ENCODE measurements around the gene SLC27A3.

The SLC27A3 gene, protein sequence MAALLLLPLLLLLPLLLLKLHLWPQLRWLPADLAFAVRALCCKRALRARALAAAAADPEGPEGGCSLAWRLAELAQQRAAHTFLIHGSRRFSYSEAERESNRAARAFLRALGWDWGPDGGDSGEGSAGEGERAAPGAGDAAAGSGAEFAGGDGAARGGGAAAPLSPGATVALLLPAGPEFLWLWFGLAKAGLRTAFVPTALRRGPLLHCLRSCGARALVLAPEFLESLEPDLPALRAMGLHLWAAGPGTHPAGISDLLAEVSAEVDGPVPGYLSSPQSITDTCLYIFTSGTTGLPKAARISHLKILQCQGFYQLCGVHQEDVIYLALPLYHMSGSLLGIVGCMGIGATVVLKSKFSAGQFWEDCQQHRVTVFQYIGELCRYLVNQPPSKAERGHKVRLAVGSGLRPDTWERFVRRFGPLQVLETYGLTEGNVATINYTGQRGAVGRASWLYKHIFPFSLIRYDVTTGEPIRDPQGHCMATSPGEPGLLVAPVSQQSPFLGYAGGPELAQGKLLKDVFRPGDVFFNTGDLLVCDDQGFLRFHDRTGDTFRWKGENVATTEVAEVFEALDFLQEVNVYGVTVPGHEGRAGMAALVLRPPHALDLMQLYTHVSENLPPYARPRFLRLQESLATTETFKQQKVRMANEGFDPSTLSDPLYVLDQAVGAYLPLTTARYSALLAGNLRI

GRCh38 chr1:153774780-153775457 lies at the start of gene SLC27A3:
Gene SLC27A3 (plus strand): TSS chr1:153775407. CDS start chr1:153775498, 91 bp downstream.
- DNase-seq: peak in 1 of 2 donors; percentile 47

DNA sequence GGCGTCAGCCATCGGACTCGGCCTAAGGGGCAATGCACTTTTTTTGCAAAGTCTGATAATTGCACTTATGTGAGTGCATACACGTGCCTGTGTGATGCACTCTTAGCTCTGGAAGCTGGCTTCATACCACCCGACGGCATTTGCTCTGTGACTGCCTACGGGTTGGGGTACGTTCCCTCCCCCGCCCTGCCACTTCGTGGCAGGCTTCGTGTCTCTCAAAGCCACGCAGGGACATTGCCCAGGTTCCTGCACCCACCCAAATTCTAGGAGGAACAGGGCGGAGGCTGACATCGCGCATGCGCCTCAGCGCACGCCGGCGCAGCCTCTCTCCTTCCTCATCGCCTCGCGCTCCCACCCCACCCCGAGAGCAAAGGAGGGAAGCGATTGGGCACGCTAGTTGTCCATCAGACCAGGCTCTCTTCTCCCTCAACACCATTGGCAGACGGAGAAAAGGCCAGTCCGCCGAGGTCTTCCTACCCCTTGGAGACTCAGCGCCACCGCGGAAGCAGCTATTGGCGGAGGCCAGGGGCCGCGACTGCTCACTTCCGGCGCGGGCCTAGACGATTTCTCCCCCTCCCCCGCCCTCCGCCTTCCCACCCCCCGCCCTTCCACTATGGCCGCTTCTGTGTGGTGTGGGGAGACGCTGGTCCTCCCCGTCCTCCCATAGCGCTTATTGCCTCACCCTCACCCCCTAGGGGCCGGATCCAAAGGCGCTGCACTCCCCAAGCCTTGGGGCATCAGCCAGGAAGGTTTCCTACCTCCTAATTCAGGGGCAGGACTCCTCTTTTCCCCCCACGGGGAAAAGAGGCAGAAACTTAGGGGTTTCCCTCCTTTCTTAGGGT lies 47.5 kb upstream of the SLC27A3 start, which contains the start of gene INTS3:
TSS of gene INTS3 (plus strand) at position 588 of the 842 bp plus-strand sequence. CDS start 585 bp downstream, outside the sequence.
- peak; percentile 98 to 99 for DNase-seq

DNA sequence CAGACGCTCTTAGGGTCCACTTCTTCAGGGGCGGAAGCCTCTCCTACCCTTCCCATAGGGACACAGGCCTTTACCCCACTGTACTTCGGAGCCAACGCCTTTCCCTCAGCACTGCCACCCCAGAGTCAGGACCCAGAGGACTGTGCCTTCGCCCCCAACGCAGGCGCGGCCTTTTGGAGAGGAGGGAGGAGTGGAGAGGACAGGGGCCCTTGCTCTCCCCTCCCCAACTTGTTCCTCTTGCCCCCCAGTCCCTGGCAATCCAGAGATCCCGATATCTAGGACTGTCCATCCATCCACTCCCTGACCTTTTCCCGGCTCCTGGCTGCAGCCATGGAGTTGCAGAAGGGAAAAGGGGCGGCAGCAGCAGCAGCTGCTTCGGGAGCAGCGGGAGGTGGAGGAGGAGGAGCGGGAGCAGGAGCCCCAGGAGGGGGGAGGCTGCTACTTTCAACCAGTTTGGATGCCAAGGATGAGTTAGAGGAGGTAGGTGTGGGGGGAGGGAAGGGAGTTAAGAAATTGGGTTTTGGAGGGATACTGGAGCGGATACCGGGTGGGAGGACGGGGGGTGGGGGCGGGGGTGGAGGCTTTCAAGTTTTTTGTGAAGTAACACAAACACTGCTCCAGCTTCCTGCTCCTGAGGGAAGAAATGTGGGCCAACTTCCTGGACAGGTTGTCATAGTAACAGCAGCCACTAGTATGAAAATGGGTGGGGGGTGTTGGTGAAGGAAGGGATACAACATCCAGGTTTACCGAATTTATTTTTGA lies 46.7 kb upstream of the SLC27A3 start:
- DNase-seq: peak; percentile 43 to 55

DNA sequence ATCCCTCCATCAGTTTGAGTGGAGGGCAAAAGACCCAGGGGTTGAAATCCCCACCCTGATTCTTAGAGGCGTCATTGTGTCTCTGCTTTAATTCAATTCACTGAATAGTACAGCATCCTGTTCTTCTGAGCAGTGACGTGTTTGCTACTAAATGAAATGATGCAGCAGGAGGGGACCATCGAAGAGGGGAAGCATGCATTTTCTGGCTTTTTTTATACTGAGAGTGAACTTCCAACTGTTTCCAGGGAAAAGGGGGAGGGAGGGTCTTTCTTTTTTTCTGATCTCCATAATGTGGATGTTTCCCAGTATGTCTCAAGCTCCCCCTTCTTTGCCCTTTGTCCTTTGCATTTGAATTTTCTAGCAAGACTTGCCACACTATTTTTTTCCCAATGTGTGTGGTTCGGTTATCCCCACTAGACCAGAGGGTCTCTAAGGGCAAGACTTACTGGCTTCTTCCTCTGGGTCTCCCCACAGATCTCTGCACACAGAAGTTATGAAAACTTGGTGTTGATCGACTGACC lies 44.7 kb upstream of the SLC27A3 start:
- no peak for DNase-seq

DNA sequence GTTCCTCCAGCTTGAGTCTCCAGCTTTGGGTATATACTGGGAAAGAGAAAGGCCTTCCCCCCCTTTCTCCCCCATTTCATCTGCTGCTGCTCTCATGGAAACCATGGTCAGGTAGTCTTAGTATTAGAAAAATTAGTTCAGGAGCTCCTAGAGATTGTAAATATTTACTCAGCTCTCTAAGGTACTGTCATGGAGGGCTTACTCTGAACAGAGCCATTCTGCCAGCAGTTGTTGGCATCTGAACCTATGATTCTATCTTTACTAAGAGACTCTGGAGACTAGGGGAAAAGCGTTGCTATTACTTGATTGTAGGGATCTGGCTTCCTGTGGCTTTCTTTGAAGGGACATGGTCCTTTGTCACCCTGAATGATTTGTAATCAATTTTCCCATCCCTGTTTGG lies 41.2 kb upstream of the SLC27A3 start:
- DNase-seq: no peak

DNA sequence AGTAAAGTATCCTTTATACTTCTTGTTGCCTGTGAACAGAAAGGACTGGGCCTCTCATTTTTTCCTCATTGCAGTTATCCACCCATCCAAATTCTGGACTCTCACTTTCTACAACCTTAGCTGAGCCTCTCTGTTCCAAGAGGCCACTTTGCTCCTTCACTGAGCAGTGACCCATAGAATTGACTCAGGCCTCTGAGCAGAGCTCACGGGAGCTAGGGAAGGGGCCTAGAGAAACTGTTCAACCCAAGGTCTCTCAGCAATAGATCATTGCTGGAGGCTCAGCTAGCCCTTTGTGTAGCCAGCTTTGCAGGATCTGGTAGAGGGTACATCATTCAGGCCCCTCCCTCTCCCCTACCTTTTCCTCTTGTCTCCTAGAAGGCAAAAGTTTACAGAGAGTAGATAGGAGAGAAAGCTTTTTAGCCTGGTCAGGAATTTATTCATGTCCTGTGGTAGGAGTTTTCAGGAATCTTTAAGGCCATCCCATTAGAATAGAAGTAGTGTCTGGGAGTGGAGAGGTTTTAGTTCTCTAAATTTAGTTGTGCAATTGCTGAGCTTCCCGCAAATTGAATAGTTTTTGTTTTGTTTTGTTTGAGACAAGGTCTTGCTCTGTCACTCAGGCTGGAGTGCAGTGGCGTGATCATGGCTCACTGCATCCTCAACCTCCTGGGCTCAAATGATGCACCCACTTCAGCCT lies 40.7 kb upstream of the SLC27A3 start:
- DNase-seq: no peak

GRCh38 chr1:153735090-153735420 lies 40.2 kb upstream of the SLC27A3 start:
- DNase-seq: no peak

DNA sequence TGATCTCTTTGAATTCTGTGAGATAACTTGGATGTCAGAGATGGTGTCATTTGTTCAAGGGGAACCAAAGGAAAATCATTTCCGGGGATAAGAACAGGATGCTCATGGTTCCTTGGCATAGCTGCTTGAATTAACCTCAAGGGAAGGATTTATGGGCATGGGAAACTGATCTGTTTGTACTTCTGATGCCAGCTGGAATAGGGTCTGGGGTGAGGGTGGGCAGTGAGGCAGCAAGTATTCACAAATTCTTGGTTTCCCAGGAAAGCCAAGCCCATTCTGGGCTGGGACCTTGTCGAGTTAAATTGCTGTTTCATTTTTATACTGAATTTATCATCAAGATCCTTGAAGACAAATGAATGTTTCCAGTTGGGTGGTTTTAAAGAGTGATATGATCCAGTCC lies 33.2 kb upstream of the SLC27A3 start:
- DNase-seq: no peak

GRCh38 chr1:153742411-153743142 lies 32.6 kb upstream of the SLC27A3 start:
- no peak for DNase-seq

- no peak for DNase-seq
Observed at GRCh38 chr1:153745417-153745816, 29.8 kb upstream of the SLC27A3 start.

DNA sequence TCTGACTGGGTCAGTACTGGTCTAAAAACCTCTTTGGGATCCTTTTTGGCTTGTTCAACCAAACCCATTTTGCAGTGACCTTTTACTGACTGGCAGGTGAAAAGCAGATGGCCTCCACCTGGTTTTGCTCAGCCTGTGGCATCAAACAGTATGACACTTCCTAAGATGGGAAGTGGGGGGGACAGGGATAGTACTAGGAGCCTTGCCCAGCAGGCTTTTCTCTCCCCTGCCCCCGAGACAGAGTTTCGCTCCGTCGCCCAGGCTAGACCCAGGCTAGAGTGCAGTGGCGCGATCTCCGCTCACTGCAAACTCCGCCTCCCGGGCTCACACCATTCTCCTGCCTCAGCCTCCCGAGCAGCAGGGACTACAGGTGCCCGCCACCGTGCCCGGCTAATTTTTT lies 29.0 kb upstream of the SLC27A3 start:
- DNase-seq: no peak

GRCh38 chr1:153748903-153749302 lies 26.3 kb upstream of the SLC27A3 start:
- no peak for DNase-seq

GRCh38 chr1:153749408-153750005 lies 25.7 kb upstream of the SLC27A3 start:
- DNase-seq: peak; percentile 79 to 81

DNA sequence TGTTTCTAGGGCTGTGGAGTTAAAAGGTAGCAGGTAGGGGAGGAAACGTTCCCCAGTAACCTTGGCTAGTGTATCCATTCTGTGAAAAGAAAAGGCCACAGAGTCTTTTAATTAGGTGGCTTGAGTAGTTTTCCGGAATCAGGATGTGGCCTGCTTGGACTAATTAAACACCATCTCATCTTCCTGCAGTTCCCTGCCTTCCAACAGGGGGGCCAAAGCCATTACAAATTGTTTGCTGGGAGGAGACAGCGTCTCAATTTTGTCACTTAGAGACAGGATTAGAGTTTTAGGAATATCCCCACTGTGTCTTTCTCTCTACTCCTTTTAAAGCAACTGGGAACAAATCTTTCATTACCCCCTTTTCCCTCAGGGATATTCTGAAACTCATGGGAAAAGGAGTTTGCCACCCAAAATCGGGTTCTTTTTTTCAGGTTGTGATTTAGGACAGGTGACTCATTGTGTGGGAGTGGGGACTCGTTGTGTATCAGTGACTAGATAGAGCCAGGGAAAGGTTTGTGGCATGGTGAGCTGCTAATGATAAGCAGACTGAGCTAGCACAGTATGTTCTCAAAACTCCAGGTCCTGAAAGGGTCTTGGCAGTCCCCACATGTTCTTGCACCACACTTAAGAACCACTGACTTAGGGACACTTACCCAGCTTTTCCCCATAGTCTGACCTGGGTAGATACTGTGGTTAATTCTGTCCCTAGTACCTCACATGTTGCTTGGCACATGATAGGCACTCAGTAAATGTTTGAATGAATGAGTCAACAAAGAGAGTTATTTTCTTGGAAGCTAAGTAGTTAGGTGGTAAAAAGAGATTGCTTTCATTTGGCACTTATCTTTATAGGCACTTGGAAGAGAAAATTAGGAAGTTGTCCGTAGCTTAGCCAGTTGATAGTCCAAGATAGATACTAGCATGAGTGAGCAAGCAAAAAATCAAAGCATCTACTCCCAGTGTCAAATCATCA lies 24.9 kb upstream of the SLC27A3 start:
- no peak for DNase-seq

DNA sequence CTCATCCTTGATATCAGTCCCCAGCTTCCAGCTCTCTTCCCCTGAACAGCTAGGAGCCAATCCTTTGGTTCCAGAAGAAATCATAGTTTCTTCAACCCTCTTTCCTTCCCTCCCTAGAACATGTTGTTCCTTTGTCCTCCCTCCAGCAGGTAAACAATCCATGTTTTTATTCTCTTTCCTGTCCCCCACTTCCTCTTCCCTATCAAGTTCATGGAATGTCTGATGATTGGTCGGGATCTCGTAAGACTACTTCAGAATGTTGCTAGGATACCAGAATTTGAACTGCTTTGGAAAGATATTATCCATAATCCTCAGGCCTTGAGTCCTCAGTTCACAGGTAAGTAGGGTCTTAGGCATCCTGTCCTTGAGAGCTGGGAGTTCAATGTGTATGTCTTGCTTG lies 23.1 kb upstream of the SLC27A3 start:
- DNase-seq: no peak

- DNase-seq: no peak
Observed at GRCh38 chr1:153752571-153753195, 22.5 kb upstream of the SLC27A3 start.

DNA sequence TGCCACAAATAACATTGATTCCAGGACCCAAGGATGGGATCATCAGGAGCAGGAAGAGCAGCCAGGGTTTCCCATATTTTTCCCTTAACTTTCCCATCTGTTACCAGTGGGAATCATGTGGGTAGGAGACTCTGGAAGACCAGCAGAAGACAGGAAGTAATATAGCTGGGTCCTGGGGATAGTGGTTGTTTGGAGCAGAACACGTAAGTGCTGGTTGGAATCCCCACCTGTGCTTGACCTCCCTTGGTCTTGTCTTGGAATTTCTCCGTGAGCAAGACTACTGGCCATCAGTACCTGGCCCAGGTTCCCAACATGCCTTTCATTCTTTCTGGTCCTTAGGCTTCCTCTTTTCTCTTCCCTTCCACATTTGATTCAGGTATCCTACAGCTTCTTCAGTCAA lies 20.9 kb upstream of the SLC27A3 start:
- no peak for DNase-seq

DNA sequence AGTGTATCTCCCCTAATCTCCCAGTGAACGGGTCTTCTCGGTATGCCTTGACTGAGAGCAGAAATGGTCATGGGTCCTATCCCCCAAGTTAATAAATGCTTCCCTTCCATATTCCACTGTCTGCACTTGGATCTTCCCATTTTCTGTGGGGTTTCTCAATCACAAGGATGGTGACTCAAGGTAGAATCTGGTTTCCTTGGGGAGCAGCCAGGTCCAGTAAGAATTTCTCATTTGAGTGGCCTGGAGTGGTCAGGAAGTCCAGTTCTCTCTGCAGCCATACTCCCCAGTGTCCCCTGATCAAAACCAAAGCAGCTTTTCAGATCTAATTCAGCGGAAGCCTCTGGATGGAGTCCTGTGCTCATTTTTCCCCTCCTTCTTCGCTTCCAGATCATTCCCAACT lies 14.8 kb upstream of the SLC27A3 start:
- DNase-seq: no peak

All from stimulated activated CD4-positive, alpha-beta T cell treated with anti-CD3 and anti-CD28 coated beads, Interleukin-2, amount 100 ng/mL, for 24 hours (primary cell).